Urothelium cell line (cell line): ENCODE data around the gene WFIKKN2.
"Not testable (repeated sequence)": the region's sequence is repeated elsewhere in the genome, so short reads cannot be mapped to it uniquely, and the experiment has no call there.

Experiments used
- DNase-seq: peaks from one replicate; pipeline ENCODE4 v3.0.0; 2011; ENCODE audit warnings: low spot score, mixed read lengths
- FAIRE-seq: peaks from 2 replicates; lab custom pipeline; 2011; peaks lifted over from hg19 to GRCh38; lab: Jason Lieb, UNC

WFIKKN2 gene

GRCh38 chr17:50835301-50836234, at the start of gene WFIKKN2:
WFIKKN2 (plus strand) TSS chr17:50835586; CDS start chr17:50835938, 352 bp downstream.
- no peak for FAIRE-seq
- no peak for DNase-seq

- no peak for FAIRE-seq
Measured at GRCh38 chr17:50785946-50786570, 49.3 kb upstream of the WFIKKN2 start.

DNA sequence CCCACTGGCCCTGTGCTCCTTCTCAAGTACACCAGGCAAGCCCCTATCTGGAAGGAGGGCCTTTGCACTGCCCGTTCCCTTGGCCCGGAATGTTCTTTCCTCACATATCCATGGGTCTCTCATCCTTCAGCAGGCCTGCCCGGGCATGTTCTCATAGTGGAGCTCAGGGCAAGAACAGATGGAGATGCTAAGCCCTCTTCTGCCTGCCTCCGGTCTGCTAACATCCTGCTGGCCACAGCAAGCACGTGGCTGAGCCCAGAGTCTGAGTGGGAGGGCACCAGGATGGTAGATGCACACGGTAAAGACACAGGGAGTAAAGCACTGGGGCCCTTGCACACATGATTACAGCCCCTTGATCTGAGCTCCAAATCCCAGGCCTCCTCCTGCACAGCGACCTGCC, 48.3 kb upstream of the WFIKKN2 start:
- DNase-seq (no peak), FAIRE-seq (no peak)

More at GRCh38 chr17:50785946-50786570, 49.3 kb upstream of the WFIKKN2 start:
- DNase-seq: no peak

DNA sequence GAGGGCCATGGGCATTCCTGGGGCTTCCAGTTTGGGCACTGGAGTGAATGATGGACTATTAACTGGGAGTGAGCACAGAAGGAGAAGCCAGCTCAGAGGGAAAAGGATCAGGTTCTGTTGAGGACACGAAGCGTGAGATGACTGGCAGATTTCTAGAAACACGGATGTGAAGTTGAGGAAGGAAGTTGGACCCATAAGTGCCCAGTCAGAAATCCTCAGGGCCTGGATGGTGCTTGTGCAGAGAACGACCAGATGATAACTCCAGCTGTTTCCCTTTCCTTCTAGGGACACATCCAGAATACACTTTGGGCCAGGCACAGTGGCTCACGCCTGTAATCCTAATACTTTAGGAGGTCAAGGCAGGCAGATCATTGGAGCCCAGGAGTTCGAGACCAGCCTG, 44.8 kb upstream of the WFIKKN2 start:
- FAIRE-seq: no peak
- no peak for DNase-seq

DNA sequence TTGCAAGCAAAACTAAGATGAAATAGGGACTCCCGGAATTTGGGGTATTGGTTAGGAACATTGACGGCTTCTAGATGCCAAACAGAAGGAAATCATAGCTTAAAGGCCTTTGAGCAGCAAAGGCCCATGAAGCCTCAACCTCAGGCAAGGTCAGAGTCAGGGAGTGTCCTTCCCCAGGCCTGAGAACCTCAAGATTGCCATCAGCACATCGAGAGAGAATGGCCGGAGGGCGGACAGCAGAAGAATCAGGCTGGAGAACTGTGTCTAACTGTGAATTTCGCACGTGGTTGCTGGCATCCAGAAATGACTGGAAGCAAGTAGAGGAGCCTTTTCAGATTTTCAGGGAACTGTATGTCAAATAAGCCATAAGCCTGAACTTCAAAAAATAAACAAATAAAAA, 43.3 kb upstream of the WFIKKN2 start:
- DNase-seq: no peak
- FAIRE-seq: no peak

DNA sequence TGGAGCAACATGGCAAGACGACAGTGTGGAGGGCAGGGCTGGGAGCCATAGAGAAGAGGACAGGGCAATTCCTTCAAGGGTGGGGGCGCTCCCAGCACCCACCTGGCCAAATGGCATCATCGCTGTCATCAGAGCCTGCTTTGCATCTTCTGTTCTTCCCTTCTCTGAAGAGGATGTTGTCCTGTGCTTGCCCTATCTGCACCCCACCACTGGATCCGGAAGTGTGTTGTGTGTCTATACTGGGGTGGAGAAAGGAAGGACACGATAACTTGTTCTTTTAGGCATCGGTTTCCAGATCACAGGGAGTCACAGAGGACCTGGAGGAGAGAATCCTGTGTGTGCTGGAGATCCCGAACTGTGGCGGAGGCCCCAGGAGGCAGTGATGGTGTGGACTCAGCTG, 42.4 kb upstream of the WFIKKN2 start:
- no peak for DNase-seq
- no peak for FAIRE-seq

DNA sequence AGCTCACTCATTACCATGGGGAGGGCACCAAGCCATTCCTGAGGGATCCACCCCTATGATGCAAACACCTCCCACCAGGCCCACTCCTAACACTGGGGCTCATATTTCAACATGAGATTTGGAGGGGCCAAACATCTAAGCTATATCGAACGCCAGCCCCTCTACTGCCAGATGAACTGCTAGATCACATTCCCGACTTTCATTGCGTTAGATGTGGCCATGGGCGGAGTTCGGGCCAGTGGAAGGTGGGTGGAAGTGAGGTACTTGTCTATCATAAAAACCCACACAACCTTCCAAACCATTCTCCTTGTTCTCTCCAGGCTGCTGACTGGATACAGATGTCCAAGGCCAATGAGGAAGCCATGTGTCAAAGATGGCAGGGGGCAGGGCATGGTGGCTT, 41.0 kb upstream of the WFIKKN2 start:
- FAIRE-seq (no peak), DNase-seq (no peak)

DNA sequence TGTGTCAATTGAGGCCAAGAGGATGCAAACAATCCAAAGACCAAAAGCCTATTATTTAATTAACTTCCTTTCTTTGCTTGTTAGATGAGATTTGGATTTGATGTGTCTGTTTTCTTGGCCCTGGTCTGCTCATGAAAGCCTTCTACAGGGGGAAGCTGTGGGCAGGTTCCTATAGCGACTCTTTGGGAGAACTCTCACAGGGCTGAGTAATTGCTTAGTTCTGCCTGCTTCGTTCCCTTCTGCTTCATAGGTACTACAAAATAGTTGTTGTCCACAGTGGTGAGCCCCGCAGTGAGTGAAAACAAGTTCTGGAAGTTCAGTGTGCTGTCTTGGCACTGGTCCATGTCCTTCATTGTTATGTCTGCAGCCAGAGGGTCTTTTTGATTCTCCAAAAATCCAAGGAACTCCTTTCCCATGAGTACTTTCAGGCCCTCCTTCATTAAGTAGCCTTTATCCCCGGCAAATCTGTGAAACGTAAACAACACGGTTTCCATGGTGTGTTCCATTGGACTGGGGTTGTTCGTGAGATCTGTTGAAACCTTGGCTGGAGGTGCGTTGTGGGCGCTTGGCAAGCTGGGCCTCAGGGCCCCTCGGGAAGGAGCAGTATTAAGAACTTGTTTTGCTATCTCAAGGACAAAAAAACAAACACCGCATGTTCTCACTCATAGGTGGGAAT, 38.1 kb upstream of the WFIKKN2 start:
- FAIRE-seq (no peak), DNase-seq (no peak)

DNA sequence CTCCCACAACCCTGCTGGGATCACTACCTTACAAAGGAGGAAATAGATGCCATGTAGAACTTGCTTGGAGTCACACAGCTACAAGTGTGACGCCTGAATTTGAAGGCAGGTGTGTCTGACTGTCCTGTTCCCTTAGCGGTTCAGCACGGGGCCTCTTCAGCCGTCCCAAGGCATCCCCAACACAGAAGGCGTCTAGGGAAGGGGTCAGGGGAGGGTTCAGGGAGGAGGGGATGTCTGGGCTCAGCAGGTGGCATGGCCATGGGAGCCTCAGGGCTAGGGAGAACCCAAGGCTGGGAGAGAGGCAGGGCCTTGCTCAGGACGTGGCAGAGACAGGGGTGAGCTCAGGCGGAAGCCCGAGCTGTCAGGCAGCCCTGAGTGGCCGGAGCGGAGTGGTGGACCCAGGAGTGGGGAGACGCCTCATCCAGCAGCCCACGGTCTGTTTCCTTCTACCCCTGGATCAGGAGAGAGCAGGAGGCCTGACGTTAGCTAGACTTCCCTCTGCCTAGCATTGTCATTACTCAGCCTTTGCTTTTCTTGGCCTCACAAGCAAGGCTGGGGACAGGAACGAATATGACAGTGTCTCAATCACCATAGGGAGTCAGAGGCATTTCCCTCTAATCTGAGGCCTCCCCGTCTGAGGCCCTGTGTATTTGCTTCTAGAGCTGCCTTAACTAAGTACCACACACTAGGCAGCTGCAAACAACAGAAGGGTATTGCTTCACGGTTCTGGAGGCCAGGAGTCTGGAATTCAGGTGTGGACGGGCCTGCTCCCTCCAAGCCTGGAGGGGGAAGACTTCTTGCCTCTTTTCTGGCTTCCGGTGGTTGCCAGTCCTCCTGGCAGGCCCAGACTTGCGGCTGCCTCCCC, 36.7 kb upstream of the WFIKKN2 start:
- no peak for FAIRE-seq

GRCh38 chr17:50799582-50799981, 35.8 kb upstream of the WFIKKN2 start:
- DNase-seq (no peak), FAIRE-seq (no peak)

More for the DNA sequence above, 36.7 kb upstream of the WFIKKN2 start:
- DNase-seq: no peak

DNA sequence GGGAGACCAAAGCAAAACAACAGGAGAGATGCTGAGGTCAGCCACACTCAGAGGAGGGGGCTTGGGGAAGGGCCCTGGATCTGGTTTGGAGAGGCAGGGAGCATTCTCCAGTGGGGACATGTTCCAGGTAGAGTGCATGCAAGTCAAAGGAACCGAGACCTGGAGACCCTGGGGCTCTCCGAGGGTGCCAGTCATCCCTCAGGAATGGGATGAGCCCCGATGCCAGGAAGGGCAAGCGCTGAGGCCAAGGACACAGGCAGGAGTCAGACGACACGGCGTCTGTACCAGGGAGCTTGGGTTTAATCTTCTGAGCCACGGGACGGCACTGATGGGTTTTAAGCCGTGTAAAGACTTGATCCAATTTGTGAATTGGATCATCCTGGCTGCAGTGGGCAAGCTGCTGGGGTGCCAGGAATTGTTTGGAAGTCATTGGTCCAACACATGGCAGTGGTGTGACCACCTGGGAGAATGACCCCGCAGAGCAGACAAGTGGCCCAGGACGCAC, 35.1 kb upstream of the WFIKKN2 start:
- DNase-seq (no peak), FAIRE-seq (no peak)

DNA sequence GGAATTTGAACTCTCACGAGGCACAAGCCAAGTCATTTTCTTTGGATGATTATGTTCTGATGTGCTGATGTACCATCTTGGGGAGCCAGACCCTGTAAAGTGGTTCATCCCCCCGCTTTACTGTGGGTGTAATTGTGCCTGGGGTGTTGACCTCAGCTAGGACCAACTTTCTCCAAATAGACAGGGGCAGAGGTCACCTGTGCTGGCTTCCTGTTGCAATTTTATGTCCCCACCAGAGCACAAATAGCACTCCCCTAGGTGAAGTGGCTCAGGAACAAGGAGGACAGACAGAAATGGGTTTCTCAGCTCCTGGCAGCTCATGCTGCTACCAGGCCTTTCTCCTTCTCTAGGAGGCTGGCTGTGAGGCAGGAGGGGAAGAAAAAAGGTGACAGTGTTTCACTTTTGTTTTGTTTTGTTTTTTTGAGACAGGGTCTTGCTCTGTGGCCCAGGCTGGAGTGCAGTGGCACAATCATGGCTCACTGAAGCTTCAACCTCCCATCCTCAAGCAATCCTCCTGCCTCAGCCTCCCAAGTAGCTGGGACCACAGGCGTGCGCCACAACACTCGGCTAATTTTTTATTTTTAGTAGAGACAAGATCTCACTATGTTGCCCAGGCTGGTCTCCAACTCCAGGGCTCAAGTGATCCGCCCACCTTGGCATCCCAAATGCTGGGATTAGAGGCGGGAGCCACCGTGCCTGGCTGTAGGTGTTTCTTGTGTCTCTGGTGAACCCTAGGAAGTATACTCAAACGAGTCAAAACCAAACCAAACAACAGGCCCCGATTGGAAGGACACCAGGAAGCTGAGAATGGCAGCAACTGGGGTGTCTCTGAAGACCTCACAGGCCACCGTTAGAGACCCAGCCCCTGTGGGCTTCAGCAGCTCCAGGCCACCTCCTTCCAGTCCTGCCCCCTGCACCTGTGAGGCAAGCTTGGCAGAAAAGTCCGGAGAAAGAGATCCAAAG, 32.5 kb upstream of the WFIKKN2 start:
- DNase-seq (no peak), FAIRE-seq (no peak)

DNA sequence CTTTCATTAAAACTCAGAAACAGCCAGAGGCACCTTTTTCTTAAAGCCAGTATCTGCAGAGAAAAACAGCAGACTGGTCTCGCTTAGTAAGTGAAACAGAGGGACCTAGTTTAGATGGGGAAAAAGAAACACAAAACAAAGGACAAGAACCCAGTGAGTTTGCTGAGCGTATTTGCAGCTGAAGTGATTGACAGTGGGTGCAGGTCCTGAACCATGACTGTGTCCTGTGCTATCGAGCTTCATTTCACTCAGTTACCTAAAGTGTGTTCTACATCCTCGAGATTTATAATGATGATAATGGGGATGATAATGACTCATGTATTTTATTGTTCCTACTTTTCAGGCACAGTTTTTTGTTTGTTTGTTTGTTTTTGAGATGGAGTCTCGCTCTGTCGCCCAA, 31.7 kb upstream of the WFIKKN2 start:
- DNase-seq (no peak), FAIRE-seq (no peak)

DNA sequence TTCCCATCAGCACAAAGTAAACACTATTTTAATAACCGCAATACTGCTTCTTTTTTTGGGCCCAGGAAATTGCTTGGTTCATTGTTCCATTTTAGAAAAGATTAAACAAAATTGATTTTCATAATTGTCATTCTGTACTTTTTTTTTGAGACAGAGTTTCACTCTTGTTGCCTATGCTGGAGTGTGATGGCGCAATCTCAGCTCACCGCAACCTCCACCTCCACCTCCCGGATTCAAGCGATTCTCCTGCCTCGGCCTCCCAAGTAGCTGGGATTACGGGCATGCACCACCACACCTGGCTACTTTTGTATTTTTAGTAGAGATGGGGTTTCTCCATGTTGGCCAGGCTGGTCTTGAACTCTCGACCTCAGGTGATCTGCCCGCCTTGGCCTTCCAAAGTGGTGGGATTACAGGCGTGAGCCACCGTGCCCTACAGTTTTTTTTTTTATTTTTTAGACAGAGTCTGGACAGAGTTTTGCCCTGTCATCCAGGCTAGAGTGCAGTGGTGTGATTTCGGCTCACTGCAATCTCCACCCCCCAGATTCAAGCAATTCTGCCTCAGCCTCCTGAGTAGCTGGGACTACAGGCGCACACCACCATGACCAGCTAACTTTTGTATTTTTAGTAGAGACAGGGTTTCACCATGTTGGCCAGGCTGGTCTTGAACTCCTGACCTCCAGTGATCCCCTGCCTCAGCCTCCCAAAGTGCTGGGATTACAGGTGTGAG, 30.5 kb upstream of the WFIKKN2 start:
- not testable (repeated sequence) for DNase-seq, FAIRE-seq

DNA sequence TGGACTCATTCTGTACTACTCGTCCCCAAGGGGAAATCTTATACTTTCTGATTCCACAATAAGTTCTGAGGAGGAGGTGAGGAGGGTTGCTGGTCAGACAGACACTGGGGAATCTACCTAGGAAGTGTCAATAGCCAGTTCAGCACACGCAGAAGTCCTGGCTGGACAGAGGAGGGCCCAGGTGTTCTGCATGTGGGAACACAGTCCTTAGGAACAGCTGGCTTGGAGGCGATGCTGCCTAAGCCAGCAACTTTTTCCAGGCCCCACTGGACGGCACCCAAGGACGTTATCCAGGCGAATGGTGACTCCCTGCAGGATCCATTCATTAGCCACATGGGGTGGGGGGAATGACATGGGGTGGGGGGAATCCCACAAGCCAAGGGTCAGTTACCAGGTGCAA, 29.9 kb upstream of the WFIKKN2 start:
- no peak for FAIRE-seq

DNA sequence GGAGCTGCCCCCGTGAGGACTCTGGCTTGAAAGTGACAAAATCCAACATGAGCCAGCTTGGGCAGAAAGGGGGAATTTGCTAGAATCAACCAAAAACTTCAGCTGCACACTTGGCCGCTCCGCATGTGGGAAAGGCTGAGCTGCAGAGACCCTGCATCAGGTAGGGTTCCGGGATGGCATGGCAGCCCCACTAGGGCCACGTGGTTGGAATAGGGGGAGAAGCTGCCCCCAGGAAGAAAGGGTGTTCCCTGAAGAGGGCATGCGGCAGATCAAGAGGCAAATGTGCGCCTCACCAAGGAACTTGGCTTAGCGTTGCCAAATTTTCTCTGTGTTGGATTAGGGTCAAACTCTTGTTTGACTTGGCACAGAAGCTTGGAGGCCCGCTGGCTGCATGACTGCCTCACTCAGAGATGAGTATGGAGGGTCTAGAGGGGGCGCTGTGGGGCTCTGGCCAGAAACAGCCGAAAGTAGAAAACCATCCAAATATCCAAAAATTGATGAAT, 29.2 kb upstream of the WFIKKN2 start:
- no peak for FAIRE-seq
- no peak for DNase-seq

More for the DNA sequence above, 29.9 kb upstream of the WFIKKN2 start:
- no peak for DNase-seq

- DNase-seq (no peak), FAIRE-seq (no peak)
Measured at GRCh38 chr17:50807009-50807408, 28.4 kb upstream of the WFIKKN2 start.

GRCh38 chr17:50807675-50808074, 27.7 kb upstream of the WFIKKN2 start:
- FAIRE-seq (no peak), DNase-seq (no peak)
